ENCODE results near the gene PFKL. TPM values are rescaled to one million over a fixed set of nuclear protein-coding genes. Genes with fewer than 3 reads are reported as not detected.

Gene PFKL
- total and polyA plus RNA-seq, 8 donors: 40.0 to 120 (median 55.2) TPM

GRCh38 chr21:44317241-44317782, 17.5 kb downstream of the PFKL start:
- H3K4me1 ChIP-seq: no peaks in the 10 kb centered on the region
- ATAC-seq (no peak), DNase-seq (no peak), FAIRE-seq (no peak)
- H3K4me3 ChIP-seq: no peak overlapping the region
- no peak overlapping the region for H3K27ac ChIP-seq
- peaks cover 0 to 37% (median 13%) of the 10 kb centered on the region in 3 donors for H3K36me3 ChIP-seq
- no peaks in the 10 kb centered on the region for H3K9me3 ChIP-seq
- intact Hi-C loops (cut with DNase I): no loop called here
- no peaks in the 10 kb centered on the region for H3K27me3 ChIP-seq
- 93 to 94% methylated on average over 19 of the region's 19 CpGs for WGBS, 2 donors
- TF ChIP-seq CTCF (IDR thresholded peaks at IDR 0.05): no peak

- TF ChIP-seq CTCF (IDR thresholded peaks at IDR 0.05): no peak
- H3K27ac ChIP-seq: no peak overlapping the region
- H3K36me3 ChIP-seq: peaks cover 0 to 33% (median 18%) of the 10 kb centered on the region in 3 donors
- H3K9me3 ChIP-seq: no peaks in the 10 kb centered on the region
- intact Hi-C loops (cut with DNase I): no loop called here
- no peak overlapping the region for H3K4me3 ChIP-seq
- 96 to 98% methylated on average over 22 of the region's 22 CpGs for WGBS, 2 donors
- FAIRE-seq (no peak), ATAC-seq (no peak), DNase-seq (no peak)
- no peaks in the 10 kb centered on the region for H3K4me1 ChIP-seq
- no peaks in the 10 kb centered on the region for H3K27me3 ChIP-seq
These were observed 18.0 kb downstream of the PFKL start for GRCh38 chr21:44317871-44318270.

- no peak for DNase-seq
- H3K9me3 ChIP-seq: no peaks in the 10 kb centered on the region
- no peak for FAIRE-seq
These were observed 18.8 kb downstream of the PFKL start for GRCh38 chr21:44318489-44319285.

GRCh38 chr21:44319407-44320065, 19.7 kb downstream of the PFKL start:
- no peaks in the 10 kb centered on the region for H3K9me3 ChIP-seq
- no peak for TF ChIP-seq CTCF (IDR thresholded peaks at IDR 0.05)
- no peaks in the 10 kb centered on the region for H3K27me3 ChIP-seq
- FAIRE-seq: no peak
- no peak overlapping the region for H3K27ac ChIP-seq
- H3K4me1 ChIP-seq: no peaks in the 10 kb centered on the region
- ATAC-seq: no peak
- 93 to 95% methylated on average over 33 to 35 of the region's 35 CpGs for WGBS, 2 donors
- no peak for DNase-seq
- H3K4me3 ChIP-seq: no peak overlapping the region
- peaks cover 0 to 27% (median 7%) of the 10 kb centered on the region in 3 donors for H3K36me3 ChIP-seq
- intact Hi-C loops (cut with DNase I): no loop called here

More at GRCh38 chr21:44318489-44319285, 18.8 kb downstream of the PFKL start:
- Histone ChIP-seq H3K36me3 (peaks cover 0 to 25% (median 10%) of the 10 kb centered on the region in 3 donors), H3K4me3 (no peak overlapping the region), H3K27ac (no peak overlapping the region), H3K4me1 (no peaks in the 10 kb centered on the region), H3K27me3 (no peaks in the 10 kb centered on the region)
- 95 to 97% methylated on average over 25 of the region's 25 CpGs for WGBS, 2 donors
- no peak for TF ChIP-seq CTCF (IDR thresholded peaks at IDR 0.05)
- no peak for ATAC-seq
- intact Hi-C loops (cut with DNase I): no loop called here
